Naive thymus-derived CD8-positive, alpha-beta T cell (primary cell): ENCODE data around the gene ARID3A. TPM values are rescaled to one million over a fixed set of nuclear protein-coding genes. Genes with fewer than 3 reads are reported as not detected.
A peak's percentile ranks its signal among the peaks of the same experiment; 100 is the strongest.

Experiments used
- ATAC-seq, 2 donors: fragments of 150-1000 bp; cut with Tn5 transposase in 1 of 2; sonication (Bioruptor Pico), chemical (Tn5 transposase) in 1 of 2; 1 replicate in 1 of 2; 2 replicates in 1 of 2; pipeline ENCODE4 v1.10.0; 2021; ENCODE audit warnings: mild to moderate bottlenecking in 2 of 2, moderate library complexity in 2 of 2
- POLR2A ChIA-PET: fragments of 350-600 bp; sonication (Branson Sonifier 250); formaldehyde crosslinking; loops from one replicate; lab custom pipeline; 2021; ENCODE audit warnings: antibody characterized with exemption; lab: Charles Lee
- DNase-seq, 10 donors: peaks; one replicate each; pipeline versions ENCODE4 v3.0.0 to v3.0.0-alpha.2; 2020 to 2022
- H3K27ac Mint-ChIP-seq, 10 donors: one replicate each; pipeline ENCODE4 v1.8.0; 2020 to 2022; ENCODE audit warnings: mild to moderate bottlenecking in 10 of 10, mixed read lengths in 10 of 10, moderate library complexity in 4 of 10, inconsistent platforms in 1 of 10
- H3K27me3 Mint-ChIP-seq, 5 donors: one replicate each; pipeline ENCODE4 v1.8.0; 2021 to 2022; ENCODE audit warnings: mixed read lengths in 5 of 5
- H3K36me3 Mint-ChIP-seq, 3 donors: one replicate each; pipeline ENCODE4 v1.8.0; 2020 to 2022; ENCODE audit warnings: mixed read lengths in 3 of 3, mild to moderate bottlenecking in 2 of 3, inconsistent platforms in 1 of 3
- H3K4me1 Mint-ChIP-seq, 4 donors: one replicate each; pipeline ENCODE4 v1.8.0; 2021 to 2022; ENCODE audit warnings: mixed read lengths in 4 of 4
- H3K4me3 Mint-ChIP-seq, 10 donors: one replicate each; pipeline ENCODE4 v1.8.0; 2020 to 2022; ENCODE audit warnings: mild to moderate bottlenecking in 10 of 10, mixed read lengths in 10 of 10, moderate library complexity in 6 of 10, inconsistent platforms in 1 of 10
- H3K9me3 Mint-ChIP-seq, 9 donors: one replicate each; pipeline ENCODE4 v1.8.0; 2020 to 2022; ENCODE audit warnings: mixed read lengths in 9 of 9, mild to moderate bottlenecking in 3 of 9, inconsistent platforms in 1 of 9, moderate library complexity in 1 of 9
- polyA plus RNA-seq, 3 donors: library from polyadenylated mRNA; unstranded; fragments of 300-500 nt; fragmentation: Illumina TruSeq; gene quantifications; one replicate each; pipeline ENCODE4 v1.2.3, GENCODE V29; 2021
- total RNA-seq, 8 experiments: library from RNA in 2 of 8; stranded (reverse) in 2 of 8; gene quantifications; one replicate each; pipeline ENCODE4 v1.2.3 and lab custom pipeline; 2021 to 2026

ARID3A gene
- total and polyA plus RNA-seq, 5 experiments from 2014 or later: 0.09 to 5.0 (median 0.58) TPM

- H3K27ac Mint-ChIP-seq: no peak overlapping the region
- DNase-seq (no peak), ATAC-seq (no peak)
- no peaks in the 10 kb centered on the region for H3K27me3 Mint-ChIP-seq
- POLR2A ChIA-PET: interaction anchor here (0.6 to 1.4 kb wide), 2 partner anchors 56 to 63 kb away, joined by 3 to 4 read pairs; partner anchors contain the start of gene WDR18
- H3K4me1 Mint-ChIP-seq: peaks cover 4 to 34% (median 16%) of the 10 kb centered on the region in 4 donors
- peak overlapping the region in 9 of 10 donors; percentile 15 to 78 (median 27) for H3K4me3 Mint-ChIP-seq
- no peaks in the 10 kb centered on the region for H3K36me3 Mint-ChIP-seq
- H3K9me3 Mint-ChIP-seq: no peaks in the 10 kb centered on the region
Observed at GRCh38 chr19:927780-928401, 2.1 kb downstream of the ARID3A start.

- Mint-ChIP-seq H3K27ac (peak overlapping the region in 2 of 10 donors; percentile 19 to 48), H3K9me3 (no peaks in the 10 kb centered on the region), H3K4me1 (peaks cover 3 to 33% (median 21%) of the 10 kb centered on the region in 4 donors), H3K36me3 (no peaks in the 10 kb centered on the region), H3K4me3 (peak overlapping the region in 2 of 10 donors; percentile 45 to 71), H3K27me3 (no peaks in the 10 kb centered on the region)
- POLR2A ChIA-PET: interaction anchor here (0.9 to 1.5 kb wide), 2 partner anchors 10 to 56 kb away, joined by 4 to 5 read pairs; partner anchors contain the start of gene WDR18
- DNase-seq: no peak
- no peak for ATAC-seq
Observed at GRCh38 chr19:928471-929202, 2.8 kb downstream of the ARID3A start.

GRCh38 chr19:929203-929890, 3.5 kb downstream of the ARID3A start:
- no peaks in the 10 kb centered on the region for H3K27me3 Mint-ChIP-seq
- H3K36me3 Mint-ChIP-seq: no peaks in the 10 kb centered on the region
- H3K9me3 Mint-ChIP-seq: no peaks in the 10 kb centered on the region
- H3K27ac Mint-ChIP-seq: peak overlapping the region in 1 of 10 donors; percentile 70
- peaks cover 3 to 32% (median 22%) of the 10 kb centered on the region in 4 donors for H3K4me1 Mint-ChIP-seq
- no peak for DNase-seq
- no peak overlapping the region for H3K4me3 Mint-ChIP-seq
- no peak for ATAC-seq
- POLR2A ChIA-PET: interaction anchor here (0.9 to 1.5 kb wide), 2 partner anchors 9 to 55 kb away, joined by 4 to 5 read pairs; partner anchors contain the start of gene WDR18

- Mint-ChIP-seq H3K4me3 (peak overlapping the region in 1 of 10 donors; percentile 4), H3K27ac (peak overlapping the region in 2 of 10 donors; percentile 18 to 70), H3K4me1 (peaks cover 3 to 28% (median 21%) of the 10 kb centered on the region in 4 donors), H3K27me3 (no peaks in the 10 kb centered on the region), H3K36me3 (no peaks in the 10 kb centered on the region), H3K9me3 (no peaks in the 10 kb centered on the region)
- DNase-seq (no peak), ATAC-seq (no peak)
- POLR2A ChIA-PET: interaction anchor here (0.9 to 1.5 kb wide), 2 partner anchors 9 to 54 kb away, joined by 4 to 5 read pairs; partner anchors contain the start of gene WDR18
Observed at GRCh38 chr19:929891-930258, 4.0 kb downstream of the ARID3A start.

GRCh38 chr19:931860-932647, 6.2 kb downstream of the ARID3A start:
- peak overlapping the region in 3 of 10 donors; percentile 46 to 91 (median 76) for H3K27ac Mint-ChIP-seq
- POLR2A ChIA-PET: interaction anchor here (0.6 to 1.5 kb wide), 9 partner anchors 8 to 337 kb away, joined by 3 to 7 read pairs (median 4); partner anchors contain the start of genes CIRBP, SBNO2 and WDR18
- no peaks in the 10 kb centered on the region for H3K9me3 Mint-ChIP-seq
- no peaks in the 10 kb centered on the region for H3K36me3 Mint-ChIP-seq
- ATAC-seq: no peak
- no peak for DNase-seq
- H3K4me3 Mint-ChIP-seq: peak overlapping the region in 6 of 10 donors; percentile 28 to 84 (median 64)
- no peaks in the 10 kb centered on the region for H3K27me3 Mint-ChIP-seq
- H3K4me1 Mint-ChIP-seq: peaks cover 3 to 36% (median 26%) of the 10 kb centered on the region in 4 donors

- Mint-ChIP-seq H3K4me1 (peaks cover 7 to 44% (median 33%) of the 10 kb centered on the region in 4 donors), H3K27me3 (no peaks in the 10 kb centered on the region), H3K27ac (peak overlapping the region in 8 of 10 donors; percentile 41 to 92 (median 75)), H3K36me3 (no peaks in the 10 kb centered on the region), H3K4me3 (peak overlapping the region; percentile 36 to 87 (median 80)), H3K9me3 (peaks cover 0 to 2% (median 0%) of the 10 kb centered on the region in 9 donors)
- POLR2A ChIA-PET: interaction anchor here (0.5 to 1.5 kb wide), 11 partner anchors 9 to 913 kb away, joined by 3 to 7 read pairs (median 4); partner anchors contain the start of genes CIRBP, SBNO2 and WDR18
- DNase-seq (peak in 7 of 10 donors; percentile 43 to 80 (median 62)), ATAC-seq (peak; percentile 76 to 85)
Observed at GRCh38 chr19:932648-933552, 7.1 kb downstream of the ARID3A start.

- POLR2A ChIA-PET: interaction anchor here (0.7 to 1.5 kb wide), 5 partner anchors 10 to 913 kb away, joined by 3 to 7 read pairs (median 5); partner anchors contain the start of gene CIRBP
- H3K36me3 Mint-ChIP-seq: no peaks in the 10 kb centered on the region
- peaks cover 0 to 2% (median 0%) of the 10 kb centered on the region in 9 donors for H3K9me3 Mint-ChIP-seq
- H3K4me3 Mint-ChIP-seq: peak overlapping the region in 2 of 10 donors; percentile 41 to 82
- H3K27me3 Mint-ChIP-seq: no peaks in the 10 kb centered on the region
- peak overlapping the region in 1 of 10 donors; percentile 20 for H3K27ac Mint-ChIP-seq
- no peak for ATAC-seq
- no peak for DNase-seq
- peaks cover 9 to 49% (median 39%) of the 10 kb centered on the region in 4 donors for H3K4me1 Mint-ChIP-seq
Observed at GRCh38 chr19:933553-933882, 7.7 kb downstream of the ARID3A start.

GRCh38 chr19:934197-934840, 8.5 kb downstream of the ARID3A start:
- DNase-seq: no peak
- Mint-ChIP-seq H3K27ac (peak overlapping the region in 1 of 10 donors; percentile 33), H3K9me3 (peaks cover 0 to 2% (median 0%) of the 10 kb centered on the region in 9 donors), H3K4me1 (peaks cover 9 to 50% (median 40%) of the 10 kb centered on the region in 4 donors), H3K27me3 (no peaks in the 10 kb centered on the region), H3K36me3 (no peaks in the 10 kb centered on the region), H3K4me3 (peak overlapping the region in 1 of 10 donors; percentile 18)
- ATAC-seq: no peak
- POLR2A ChIA-PET: no interaction called here

GRCh38 chr19:934865-935479, 9.1 kb downstream of the ARID3A start:
- DNase-seq (no peak), ATAC-seq (no peak)
- POLR2A ChIA-PET: interaction anchor here (0.6 to 0.8 kb wide), 3 partner anchors 96 to 159 kb away, joined by 3 to 7 read pairs (median 4); no protein-coding TSS in a partner anchor
- H3K27ac Mint-ChIP-seq: no peak overlapping the region
- H3K36me3 Mint-ChIP-seq: no peaks in the 10 kb centered on the region
- peaks cover 12 to 53% (median 47%) of the 10 kb centered on the region in 4 donors for H3K4me1 Mint-ChIP-seq
- peaks cover 0 to 2% (median 0%) of the 10 kb centered on the region in 9 donors for H3K9me3 Mint-ChIP-seq
- H3K4me3 Mint-ChIP-seq: no peak overlapping the region
- H3K27me3 Mint-ChIP-seq: no peaks in the 10 kb centered on the region

- POLR2A ChIA-PET: interaction anchor here (0.8 kb wide), 1 partner anchor 50 kb away, joined by 3 read pairs; no protein-coding TSS in a partner anchor
- Mint-ChIP-seq H3K36me3 (no peaks in the 10 kb centered on the region), H3K4me1 (peaks cover 17 to 56% (median 52%) of the 10 kb centered on the region in 4 donors), H3K27ac (peak overlapping the region in 2 of 10 donors; percentile 25 to 43), H3K27me3 (no peaks in the 10 kb centered on the region), H3K9me3 (peaks cover 0 to 2% (median 0%) of the 10 kb centered on the region in 9 donors), H3K4me3 (no peak overlapping the region)
- ATAC-seq (no peak), DNase-seq (no peak)
Observed at GRCh38 chr19:936175-936546, 10.3 kb downstream of the ARID3A start.
